PC-3 (cell line): ENCODE data around the gene GHRH. TPM values are rescaled to one million over a fixed set of nuclear protein-coding genes. Genes with fewer than 3 reads are reported as not detected.

Experiments
- ATAC-seq: fragments of 200-7000 bp; cut with Tn5 transposase; 2 replicates; pipeline ENCODE4 v1.9.1; 2020; ENCODE audit warnings: mild to moderate bottlenecking, moderate library complexity
- BruUV-seq: library from RNA; stranded (reverse); fragments of 400-500 nt; replicated peaks from 2 replicates; lab custom pipeline; 2021; lab: Mats Ljungman, UMichigan
- CTCF ChIA-PET: fragments of 300-600 bp; sonication (Branson Sonifier 250); formaldehyde crosslinking; loops from one replicate; lab custom pipeline; 2022; ENCODE audit warnings: antibody characterized with exemption; lab: Charles Lee
- POLR2A ChIA-PET: fragments of 300-600 bp; sonication (Branson Sonifier 250); formaldehyde crosslinking; loops from one replicate; lab custom pipeline; 2022; ENCODE audit warnings: antibody characterized with exemption; ENCODE audit not compliant: unreplicated experiment; lab: Charles Lee
- DNase-seq: peaks from one replicate; pipeline ENCODE4 v3.0.0-alpha.2; 2015
- H2AFZ ChIP-seq: fragments of 300-600 bp; sonication (generic); 2 replicates; pipeline ENCODE4 v1.6.0; 2016; ENCODE audit warnings: antibody characterized with exemption, low read length
- H3F3A ChIP-seq: fragments of 300-600 bp; sonication (generic); one replicate; pipeline ENCODE4 v1.6.0; 2017; ENCODE audit warnings: antibody characterized with exemption, low read length, control low read depth, mild to moderate bottlenecking; ENCODE audit not compliant: unreplicated experiment
- H3K27ac ChIP-seq: fragments of 300-600 bp; sonication (generic); 2 replicates; pipeline ENCODE4 v1.5.1; 2016; ENCODE audit warnings: mild to moderate bottlenecking, low read length
- H3K27me3 ChIP-seq: fragments of 300-600 bp; sonication (generic); 2 replicates; pipeline ENCODE4 v1.6.1; 2016; ENCODE audit warnings: low read length, mixed read lengths
- H3K36me3 ChIP-seq: fragments of 300-600 bp; sonication (generic); 2 replicates; pipeline ENCODE4 v1.6.1; 2016; ENCODE audit warnings: low read depth, mixed run types, low read length, mixed read lengths
- H3K4me1 ChIP-seq: fragments of 300-600 bp; sonication (generic); 2 replicates; pipeline ENCODE4 v1.5.1; 2016; ENCODE audit warnings: low read length; ENCODE audit not compliant: insufficient read depth
- H3K4me2 ChIP-seq: fragments of 300-600 bp; sonication (generic); 2 replicates; pipeline ENCODE4 v1.6.0; 2016; ENCODE audit warnings: low read length
- H3K4me3 ChIP-seq: fragments of 300-600 bp; sonication (generic); 2 replicates; pipeline ENCODE4 v1.5.1; 2016; ENCODE audit warnings: mild to moderate bottlenecking, low read length, mixed read lengths
- H3K79me2 ChIP-seq: fragments of 300-600 bp; sonication (generic); 2 replicates; pipeline ENCODE4 v1.6.1; 2017; ENCODE audit warnings: low read length, mixed read lengths
- H3K9ac ChIP-seq: fragments of 300-600 bp; sonication (generic); 2 replicates; pipeline ENCODE4 v1.6.0; 2016; ENCODE audit warnings: mild to moderate bottlenecking, low read length
- H3K9me2 ChIP-seq: fragments of 300-600 bp; sonication (generic); replicated peaks from 2 replicates; pipeline ENCODE4 v1.6.1; 2016; ENCODE audit warnings: mixed run types, low read length, mixed read lengths
- H3K9me3 ChIP-seq: fragments of 300-600 bp; sonication (generic); 2 replicates; pipeline ENCODE4 v1.6.1; 2016; ENCODE audit warnings: low read length, mixed read lengths
- H4K20me1 ChIP-seq: fragments of 300-600 bp; sonication (generic); 2 replicates; pipeline ENCODE4 v1.6.1; 2016; ENCODE audit warnings: low read length, mixed read lengths
- EZH2 ChIP-seq: fragments of 300-600 bp; sonication (generic); IDR thresholded peaks from one replicate; pipeline ENCODE4 v1.6.1; 2017; ENCODE audit warnings: antibody characterized with exemption, mild to moderate bottlenecking, low read length; ENCODE audit not compliant: unreplicated experiment
- EZH2phosphoT487 ChIP-seq: fragments of 300-600 bp; sonication (generic); IDR thresholded peaks from 2 replicates; pipeline ENCODE4 v1.6.1; 2018; ENCODE audit warnings: mild to moderate bottlenecking, antibody characterized with exemption, low read length, borderline replicate concordance
- intact Hi-C: fragments of 100-400 bp; cut with micrococcal nuclease; formaldehyde crosslinking; loops from 2 replicates; pipeline ENCODE4 v1.9.0; 2023
- total RNA-seq: library from RNA; depleted of rRNA; stranded (reverse); fragments of >200 nt; gene quantifications from 2 replicates; pipeline ENCODE4 v1.2.3, GENCODE V29; 2014
- TF ChIP-seq, protein P1 (sequence below): fragments of 300-600 bp; sonication (generic); conservative IDR thresholded peaks from 2 replicates; pipeline ENCODE4 v1.5.1; 2017; ENCODE audit warnings: antibody characterized with exemption, low read depth, mild to moderate bottlenecking, low read length

GHRH gene
- total RNA-seq, 1 experiment from 2014 or later: not detected

DNA sequence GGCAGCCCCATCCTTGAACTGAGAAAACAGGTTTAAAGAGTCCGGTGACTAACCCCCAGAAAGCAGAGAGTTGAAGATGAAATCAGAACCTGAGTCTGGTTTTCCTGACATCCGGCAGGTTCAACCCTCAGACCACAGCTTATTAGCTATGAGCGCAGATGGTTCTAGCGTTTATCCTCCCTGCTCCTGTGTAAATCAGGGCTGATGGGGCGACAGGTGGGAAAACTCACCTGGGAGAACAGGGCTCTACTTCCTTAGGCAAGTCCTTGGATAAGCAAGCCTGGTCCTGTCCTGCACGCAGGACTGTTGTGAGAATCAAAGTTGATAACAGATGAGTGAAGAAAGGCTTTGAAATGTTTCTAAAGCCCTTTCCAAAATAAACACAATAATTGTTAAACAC is 31.4 kb downstream of the GHRH start:
- no TSS peak for BruUV-seq
- DNase-seq (no peak), ATAC-seq (no peak)
- H3K9me2 ChIP-seq: no peaks in the 10 kb centered on the region
- TF ChIP-seq EZH2phosphoT487: no peak
- no peak for TF ChIP-seq EZH2
- TF ChIP-seq, protein P1, sequence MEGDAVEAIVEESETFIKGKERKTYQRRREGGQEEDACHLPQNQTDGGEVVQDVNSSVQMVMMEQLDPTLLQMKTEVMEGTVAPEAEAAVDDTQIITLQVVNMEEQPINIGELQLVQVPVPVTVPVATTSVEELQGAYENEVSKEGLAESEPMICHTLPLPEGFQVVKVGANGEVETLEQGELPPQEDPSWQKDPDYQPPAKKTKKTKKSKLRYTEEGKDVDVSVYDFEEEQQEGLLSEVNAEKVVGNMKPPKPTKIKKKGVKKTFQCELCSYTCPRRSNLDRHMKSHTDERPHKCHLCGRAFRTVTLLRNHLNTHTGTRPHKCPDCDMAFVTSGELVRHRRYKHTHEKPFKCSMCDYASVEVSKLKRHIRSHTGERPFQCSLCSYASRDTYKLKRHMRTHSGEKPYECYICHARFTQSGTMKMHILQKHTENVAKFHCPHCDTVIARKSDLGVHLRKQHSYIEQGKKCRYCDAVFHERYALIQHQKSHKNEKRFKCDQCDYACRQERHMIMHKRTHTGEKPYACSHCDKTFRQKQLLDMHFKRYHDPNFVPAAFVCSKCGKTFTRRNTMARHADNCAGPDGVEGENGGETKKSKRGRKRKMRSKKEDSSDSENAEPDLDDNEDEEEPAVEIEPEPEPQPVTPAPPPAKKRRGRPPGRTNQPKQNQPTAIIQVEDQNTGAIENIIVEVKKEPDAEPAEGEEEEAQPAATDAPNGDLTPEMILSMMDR: no peak
- no peak overlapping the region for H3K9ac ChIP-seq
- H3K79me2 ChIP-seq: no peaks in the 10 kb centered on the region
- no peaks in the 10 kb centered on the region for H3K27me3 ChIP-seq
- H3K4me3 ChIP-seq: no peak overlapping the region
- H3K4me2 ChIP-seq: no peak overlapping the region
- no peaks in the 10 kb centered on the region for H3K4me1 ChIP-seq
- ChIA-PET POLR2A (no interaction called here), CTCF (no interaction called here)
- no peaks in the 10 kb centered on the region for H4K20me1 ChIP-seq
- no peak overlapping the region for H2AFZ ChIP-seq
- intact Hi-C loops: no loop called here
- H3K36me3 ChIP-seq: peaks cover 91% of the 10 kb centered on the region
- H3F3A ChIP-seq: no peaks in the 10 kb centered on the region
- H3K27ac ChIP-seq: no peak overlapping the region
- no peaks in the 10 kb centered on the region for H3K9me3 ChIP-seq

DNA sequence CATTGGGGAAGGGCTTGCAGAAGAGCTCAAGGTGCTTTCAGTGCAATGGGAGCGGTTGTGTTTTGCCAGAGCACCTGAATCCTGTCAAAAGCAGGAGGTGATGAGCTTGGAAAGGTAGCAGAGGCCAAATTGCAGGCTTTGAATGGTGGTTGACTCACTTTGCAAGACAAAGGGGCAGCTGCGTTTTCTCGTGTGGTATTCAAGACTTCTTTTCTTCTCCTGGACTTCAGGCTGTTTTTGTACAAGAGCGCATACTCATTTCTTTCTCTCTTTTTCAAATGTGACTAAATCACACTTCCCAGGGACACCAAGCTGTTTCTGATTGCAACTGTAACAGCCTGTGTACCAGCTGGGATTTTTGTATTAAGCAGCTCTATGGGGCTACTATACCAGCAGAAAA is 32.3 kb downstream of the GHRH start:
- CTCF ChIA-PET: no interaction called here
- Histone ChIP-seq H3K36me3 (peaks cover 93% of the 10 kb centered on the region), H3K27me3 (no peaks in the 10 kb centered on the region), H3K9me2 (no peaks in the 10 kb centered on the region), H3F3A (no peaks in the 10 kb centered on the region), H3K9me3 (no peaks in the 10 kb centered on the region), H3K4me3 (no peak overlapping the region), H3K4me2 (no peak overlapping the region), H3K4me1 (no peaks in the 10 kb centered on the region), H3K9ac (no peak overlapping the region), H3K27ac (no peak overlapping the region), H2AFZ (no peak overlapping the region), H3K79me2 (no peaks in the 10 kb centered on the region), H4K20me1 (no peaks in the 10 kb centered on the region)
- no TSS peak for BruUV-seq
- POLR2A ChIA-PET: no interaction called here
- intact Hi-C loops: no loop called here
- TF ChIP-seq EZH2phosphoT487: no peak
- TF ChIP-seq, protein P1: no peak
- no peak for TF ChIP-seq EZH2
- no peak for DNase-seq
- no peak for ATAC-seq

DNA sequence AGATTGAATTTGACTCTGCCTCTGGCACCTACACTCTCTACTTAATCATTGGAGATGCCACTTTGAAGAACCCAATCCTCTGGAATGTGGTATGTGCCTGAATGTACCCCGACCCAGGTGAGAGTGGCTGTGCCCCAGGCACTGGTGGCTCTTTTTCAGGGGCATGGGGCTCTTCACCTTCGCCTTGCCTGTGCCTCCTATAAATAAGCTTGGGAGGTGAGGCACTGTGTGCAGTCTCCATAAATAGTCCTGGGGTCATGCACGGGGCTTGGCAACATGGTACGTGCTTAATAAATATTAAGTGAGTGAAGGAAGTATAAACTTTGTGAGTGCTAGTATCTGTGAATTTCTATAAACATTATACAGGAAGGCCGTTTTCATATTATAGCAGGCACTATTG is 33.0 kb downstream of the GHRH start:
- peaks cover 93% of the 10 kb centered on the region for H3K36me3 ChIP-seq
- no peak overlapping the region for H2AFZ ChIP-seq
- H3K9me3 ChIP-seq: no peaks in the 10 kb centered on the region
- H3K4me2 ChIP-seq: no peak overlapping the region
- no peak overlapping the region for H3K9ac ChIP-seq
- no peak overlapping the region for H3K4me3 ChIP-seq
- BruUV-seq: no TSS peak
- POLR2A ChIA-PET: no interaction called here
- H3K9me2 ChIP-seq: no peaks in the 10 kb centered on the region
- intact Hi-C loops: no loop called here
- CTCF ChIA-PET: no interaction called here
- TF ChIP-seq, protein P1: no peak
- TF ChIP-seq EZH2phosphoT487: no peak
- no peak for TF ChIP-seq EZH2
- no peaks in the 10 kb centered on the region for H3F3A ChIP-seq
- no peaks in the 10 kb centered on the region for H3K79me2 ChIP-seq
- no peaks in the 10 kb centered on the region for H3K4me1 ChIP-seq
- no peak for DNase-seq
- H3K27me3 ChIP-seq: no peaks in the 10 kb centered on the region
- no peak overlapping the region for H3K27ac ChIP-seq
- no peak for ATAC-seq
- no peaks in the 10 kb centered on the region for H4K20me1 ChIP-seq
